GM12878 (cell line): ENCODE measurements around the gene ADAM19. TPM values are rescaled to one million over a fixed set of nuclear protein-coding genes. Genes with fewer than 3 reads are reported as not detected.
A peak's percentile ranks its signal among the peaks of the same experiment; 100 is the strongest.

Experiments
- ATAC-seq: fragments of 200-7000 bp; cut with Tn5 transposase; 3 replicates; pipeline ENCODE4 v1.9.1; 2020; ENCODE audit warnings: mild to moderate bottlenecking, moderate library complexity
- BruUV-seq: library from RNA; stranded (reverse); fragments of 400-500 nt; replicated peaks from 2 replicates; lab custom pipeline; 2021; lab: Mats Ljungman, UMichigan
- CTCF ChIA-PET: fragments of 300-600 bp; sonication (Branson Sonifier 250); formaldehyde crosslinking; extraction: SDS; loops from one replicate; lab custom pipeline; 2021; ENCODE audit warnings: inconsistent platforms; lab: Yijun Ruan, JAX
- POLR2A ChIA-PET: fragments of 350-600 bp; formaldehyde crosslinking; extraction: SDS; loops from one replicate; lab custom pipeline; 2021; ENCODE audit warnings: inconsistent platforms; lab: Charles Lee
- RAD21 ChIA-PET: fragments of 300-600 bp; sonication (Branson Sonifier 250); formaldehyde crosslinking; loops from one replicate; lab custom pipeline; 2023; ENCODE audit warnings: antibody characterized with exemption; ENCODE audit not compliant: unreplicated experiment; lab: Charles Lee
- SMC1A ChIA-PET: fragments of 300-600 bp; sonication (Branson Sonifier 250); formaldehyde crosslinking; loops from one replicate; lab custom pipeline; 2023; ENCODE audit not compliant: unreplicated experiment, uncharacterized antibody; lab: Charles Lee
- DNase-seq: peaks from one replicate; pipeline ENCODE4 v3.0.0-alpha.2; 2011; ENCODE audit warnings: low read depth, low spot score
- FAIRE-seq: peaks from 3 replicates; lab custom pipeline; 2011; peaks lifted over from hg19 to GRCh38; lab: Jason Lieb, UNC
- H2AFZ ChIP-seq: 2 replicates; pipeline ENCODE4 v1.6.0; 2011; ENCODE audit warnings: low read depth, low read length, control low read depth; ENCODE audit not compliant: control insufficient read depth
- H3K27ac ChIP-seq: 2 replicates; pipeline ENCODE4 v1.5.1; 2011; ENCODE audit warnings: control low read depth; ENCODE audit not compliant: control insufficient read depth, insufficient read depth
- H3K27me3 ChIP-seq, 2 experiments: replicated peaks in 1 of 2; 2 replicates each; pipeline versions ENCODE4 v1.6.0 to v1.6.1; 2011; ENCODE audit warnings: low read length in 1 of 2; ENCODE audit not compliant: control insufficient read depth in 2 of 2, insufficient read depth in 2 of 2
- H3K36me3 ChIP-seq, 2 experiments: 2 replicates each; pipeline ENCODE4 v1.5.1; 2011; ENCODE audit warnings: low read length in 1 of 2; ENCODE audit not compliant: control insufficient read depth in 2 of 2, insufficient read depth in 2 of 2
- H3K4me1 ChIP-seq: 2 replicates; pipeline ENCODE4 v1.6.1; 2011; ENCODE audit warnings: mild to moderate bottlenecking, low read length, moderate library complexity, mixed read lengths; ENCODE audit not compliant: control insufficient read depth, insufficient read depth
- H3K4me2 ChIP-seq: 2 replicates; pipeline ENCODE4 v1.6.0; 2011; ENCODE audit warnings: control low read depth; ENCODE audit not compliant: control insufficient read depth, insufficient read depth
- H3K4me3 ChIP-seq: fragments of 200-600 bp; sonication (generic); 2 replicates; pipeline ENCODE4 v1.5.1; 2016
- H3K79me2 ChIP-seq: 2 replicates; pipeline ENCODE4 v1.6.0; 2011; ENCODE audit warnings: low read length; ENCODE audit not compliant: control insufficient read depth, insufficient read depth
- H3K9ac ChIP-seq: 2 replicates; pipeline ENCODE4 v1.8.0; 2011; ENCODE audit warnings: low read length, control low read depth, mixed read lengths; ENCODE audit not compliant: control insufficient read depth, insufficient read depth
- H3K9me3 ChIP-seq: replicated peaks from 3 replicates; pipeline ENCODE4 v1.5.1; 2011; ENCODE audit warnings: mild to moderate bottlenecking, low read length; ENCODE audit not compliant: control insufficient read depth, insufficient read depth
- H4K20me1 ChIP-seq: 2 replicates; pipeline ENCODE4 v1.6.0; 2011; ENCODE audit not compliant: control insufficient read depth, insufficient read depth
- ATF3 ChIP-seq: IDR thresholded peaks from 2 replicates; pipeline ENCODE4 v1.6.1; 2011; ENCODE audit warnings: low read depth, mild to moderate bottlenecking, low read length, moderate library complexity, borderline replicate concordance; ENCODE audit errors: extremely low read depth
- BCL11A ChIP-seq: IDR thresholded peaks from 2 replicates; pipeline ENCODE4 v1.6.1; 2011; ENCODE audit warnings: low read depth, low read length
- BHLHE40 ChIP-seq, 2 experiments: fragments of 450-650 bp in 1 of 2; IDR thresholded peaks; 2 replicates each; pipeline ENCODE4 v1.6.1; 2011 to 2017; ENCODE audit warnings: low read depth in 2 of 2, borderline replicate concordance in 1 of 2, improper control_type of control experiment in 1 of 2, low read length in 1 of 2, mild to moderate bottlenecking in 1 of 2
- CHD4 ChIP-seq: fragments of 200-600 bp; sonication (generic); IDR thresholded peaks from 2 replicates; pipeline ENCODE4 v1.6.1; 2016; ENCODE audit warnings: mild to moderate bottlenecking
- CREB1 ChIP-seq: IDR thresholded peaks from 2 replicates; pipeline ENCODE4 v1.6.1; 2012; ENCODE audit warnings: low read depth, mild to moderate bottlenecking, inconsistent platforms
- EGR1 ChIP-seq, 2 experiments: IDR thresholded peaks; 1 replicate in 1 of 2; 2 replicates in 1 of 2; pipeline ENCODE4 v1.6.1; 2011 to 2012; ENCODE audit warnings: low read depth in 2 of 2, low read length in 2 of 2, borderline replicate concordance in 1 of 2, mild to moderate bottlenecking in 1 of 2, moderate library complexity in 1 of 2
- HSF1 ChIP-seq: fragments of 150-350 bp; IDR thresholded peaks from 2 replicates; pipeline ENCODE4 v1.6.1; 2014; ENCODE audit warnings: mild to moderate bottlenecking, low read depth, low read length
- JUNB ChIP-seq: IDR thresholded peaks from 2 replicates; pipeline ENCODE4 v1.6.1; 2016; ENCODE audit warnings: antibody characterized with exemption, mild to moderate bottlenecking
- RAD21 ChIP-seq: IDR thresholded peaks from 2 replicates; pipeline ENCODE4 v1.6.1; 2011; ENCODE audit warnings: mild to moderate bottlenecking, low read depth, low read length, moderate library complexity; ENCODE audit not compliant: insufficient read depth
- SPI1 ChIP-seq: IDR thresholded peaks from 2 replicates; pipeline ENCODE4 v1.6.1; 2011; ENCODE audit warnings: low read depth, mild to moderate bottlenecking, low read length, moderate library complexity, borderline replicate concordance; ENCODE audit not compliant: insufficient read depth
- STAT3 ChIP-seq: IDR thresholded peaks from 2 replicates; pipeline ENCODE4 v1.6.1; 2011; ENCODE audit warnings: low read depth, low read length, improper control_type of control experiment
- ZNF217 ChIP-seq: fragments of 450-650 bp; IDR thresholded peaks from 2 replicates; pipeline ENCODE4 v1.6.1; 2017; ENCODE audit warnings: antibody characterized with exemption, mild to moderate bottlenecking
- ZSCAN29 ChIP-seq: fragments of 450-650 bp; IDR thresholded peaks from 2 replicates; pipeline ENCODE4 v1.6.1; 2017; ENCODE audit warnings: mild to moderate bottlenecking, moderate library complexity
- WGBS: methylation state at CpG from one replicate; pipeline ENCODE4 v1.1.6; 2016; ENCODE audit warnings: low lambda C conversion rate; ENCODE audit not compliant: insufficient replicate concordance, insufficient coverage; ENCODE audit errors: missing lambda C conversion rate; 5-methylcytosine and 5-hydroxymethylcytosine counted together
- in situ Hi-C: fragments of 300-500 bp; cut with MboI; formaldehyde crosslinking; loops from 9 replicates; pipeline ENCODE4 v1.14.3; 2018; ENCODE audit warnings: mixed read lengths
- intact Hi-C: fragments of 100-400 bp; cut with micrococcal nuclease; formaldehyde crosslinking; loops from one replicate; pipeline ENCODE4 v1.14.2; 2022; ENCODE audit not compliant: unreplicated experiment
- polyA plus RNA-seq, 11 experiments: library from polyadenylated mRNA; depleted of rRNA in 4 of 11; unstranded in 6 of 11; stranded (reverse) in 5 of 11; fragments of >200 nt; fragmentation: Nextera tagmentation in 4 of 11; fragmentation: Illumina TruSeq in 1 of 11; extraction: Ambion mirVana in 4 of 11; extraction: Trizol in 1 of 11; gene quantifications; 1 replicate in 1 of 11; 2 replicates in 10 of 11; pipeline versions ENCODE4 v1.2.1 to v1.2.3, GENCODE V29; 2011 to 2016; ENCODE audit warnings: inconsistent platforms in 2 of 11, missing spikeins in 2 of 11, low read depth in 1 of 11
- total RNA-seq, 4 experiments: library from RNA; depleted of rRNA in 3 of 4; stranded (reverse); fragments of >200 nt in 3 of 4; fragmentation: Illumina TruSeq in 1 of 4; extraction: Trizol in 1 of 4; gene quantifications; 2 replicates each; pipeline versions ENCODE4 v1.2.1 to v1.2.3, GENCODE V29; 2013 to 2021
- TF ChIP-seq, protein P1 (sequence below): IDR thresholded peaks from 2 replicates; pipeline ENCODE4 v1.6.1; 2011; ENCODE audit warnings: borderline replicate concordance, low read depth, mild to moderate bottlenecking, moderate library complexity, low read length; ENCODE audit not compliant: insufficient read depth, poor library complexity, severe bottlenecking

ADAM19 gene
- total and polyA plus RNA-seq, 10 of the 15 experiments (the other 5 are each of a cell fraction or from before 2014, with no cell fraction given): 16.0 to 92.8 (median 44.7) TPM

- ChIA-PET CTCF (interaction anchor here (1.8 to 2.5 kb wide), 3 partner anchors 10 to 232 kb away, joined by 9 to 17 read pairs (median 11); no protein-coding TSS in a partner anchor), RAD21 (no interaction called here), POLR2A (no interaction called here), SMC1A (no interaction called here)
- Histone ChIP-seq H3K36me3 (peaks cover 9 to 27% of the 10 kb centered on the region in 2 experiments; a peak in 3 of 4 replicates), H2AFZ (no peak overlapping the region), H3K9me3 (no peaks in the 10 kb centered on the region), H3K27ac (peak overlapping the region; percentile 24), H3K27me3 (no peaks in the 10 kb centered on the region), H3K9ac (peak overlapping the region; percentile 28; the same call in 1 of the 2 replicates), H3K4me3 (no peak overlapping the region), H3K4me2 (no peak overlapping the region; the same call in 1 of the 2 replicates), H3K4me1 (peaks cover 29% of the 10 kb centered on the region), H4K20me1 (no peaks in the 10 kb centered on the region), H3K79me2 (no peaks in the 10 kb centered on the region)
- intact Hi-C loops: no loop called here
- TF ChIP-seq SPI1 (no peak), CHD4 (no peak), HSF1 (no peak), EGR1 (IDR thresholded peaks at IDR 0.05; ENCODE audit: borderline replicate concordance in 1 of 2, low read depth in 2 of 2, low read length in 2 of 2) (no peak), ATF3 (no peak), ZNF217 (no peak), CREB1 (no peak), BCL11A (no peak), STAT3 (no peak), ZSCAN29 (no peak), BHLHE40 (IDR thresholded peaks at IDR 0.05; ENCODE audit: borderline replicate concordance in 1 of 2, low read depth in 2 of 2, low read length in 1 of 2) (no peak), RAD21 (no peak), JUNB (no peak)
- TF ChIP-seq, protein P1, sequence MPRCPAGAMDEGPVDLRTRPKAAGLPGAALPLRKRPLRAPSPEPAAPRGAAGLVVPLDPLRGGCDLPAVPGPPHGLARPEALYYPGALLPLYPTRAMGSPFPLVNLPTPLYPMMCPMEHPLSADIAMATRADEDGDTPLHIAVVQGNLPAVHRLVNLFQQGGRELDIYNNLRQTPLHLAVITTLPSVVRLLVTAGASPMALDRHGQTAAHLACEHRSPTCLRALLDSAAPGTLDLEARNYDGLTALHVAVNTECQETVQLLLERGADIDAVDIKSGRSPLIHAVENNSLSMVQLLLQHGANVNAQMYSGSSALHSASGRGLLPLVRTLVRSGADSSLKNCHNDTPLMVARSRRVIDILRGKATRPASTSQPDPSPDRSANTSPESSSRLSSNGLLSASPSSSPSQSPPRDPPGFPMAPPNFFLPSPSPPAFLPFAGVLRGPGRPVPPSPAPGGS: no peak
- BruUV-seq: no TSS peak
- ATAC-seq: peak; percentile 55
- no peak for FAIRE-seq
- in situ Hi-C loops: no loop called here
- no peak for DNase-seq
- 22% methylated on average over 3 of the region's 3 CpGs for WGBS
Measured at GRCh38 chr5:157486861-157487260, 88.7 kb downstream of the ADAM19 start.
